ENCODE measurements around the gene TMCC1. TPM values are rescaled to one million over a fixed set of nuclear protein-coding genes. Genes with fewer than 3 reads are reported as not detected.

Gene TMCC1
- total and polyA plus RNA-seq, 2 experiments from 2014 or later = 12.3 to 26.9 TPM

DNA sequence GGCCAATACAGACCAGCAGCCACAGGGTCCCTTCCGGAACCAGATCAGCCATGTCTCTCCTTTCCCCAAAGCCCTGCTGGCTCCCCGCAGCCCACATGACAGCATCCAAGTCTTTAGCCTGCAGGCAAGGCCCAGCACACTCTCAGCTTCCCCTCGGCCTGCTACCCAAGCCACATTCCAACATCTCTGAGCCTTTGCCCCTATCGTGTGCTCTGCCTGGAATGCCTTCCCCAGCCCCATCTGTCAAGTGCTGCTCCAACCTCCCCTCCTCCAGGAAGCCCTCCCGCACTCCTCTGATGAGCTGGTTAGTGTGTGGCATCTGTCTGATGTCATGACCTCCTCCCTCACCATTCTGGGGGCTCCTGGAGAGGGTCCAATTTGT, 295.5 kb downstream of the TMCC1 start:
- Histone ChIP-seq H3K27ac (no peak overlapping the region), H3K4me1 (ENCODE audit: low read depth) (peaks cover 28% of the 10 kb centered on the region), H3K36me3 (no peaks in the 10 kb centered on the region), H3K4me3 (no peak overlapping the region), H3K27me3 (no peaks in the 10 kb centered on the region), H3K9me3 (ENCODE audit: low read depth) (no peaks in the 10 kb centered on the region)
- TF ChIP-seq, protein P1, sequence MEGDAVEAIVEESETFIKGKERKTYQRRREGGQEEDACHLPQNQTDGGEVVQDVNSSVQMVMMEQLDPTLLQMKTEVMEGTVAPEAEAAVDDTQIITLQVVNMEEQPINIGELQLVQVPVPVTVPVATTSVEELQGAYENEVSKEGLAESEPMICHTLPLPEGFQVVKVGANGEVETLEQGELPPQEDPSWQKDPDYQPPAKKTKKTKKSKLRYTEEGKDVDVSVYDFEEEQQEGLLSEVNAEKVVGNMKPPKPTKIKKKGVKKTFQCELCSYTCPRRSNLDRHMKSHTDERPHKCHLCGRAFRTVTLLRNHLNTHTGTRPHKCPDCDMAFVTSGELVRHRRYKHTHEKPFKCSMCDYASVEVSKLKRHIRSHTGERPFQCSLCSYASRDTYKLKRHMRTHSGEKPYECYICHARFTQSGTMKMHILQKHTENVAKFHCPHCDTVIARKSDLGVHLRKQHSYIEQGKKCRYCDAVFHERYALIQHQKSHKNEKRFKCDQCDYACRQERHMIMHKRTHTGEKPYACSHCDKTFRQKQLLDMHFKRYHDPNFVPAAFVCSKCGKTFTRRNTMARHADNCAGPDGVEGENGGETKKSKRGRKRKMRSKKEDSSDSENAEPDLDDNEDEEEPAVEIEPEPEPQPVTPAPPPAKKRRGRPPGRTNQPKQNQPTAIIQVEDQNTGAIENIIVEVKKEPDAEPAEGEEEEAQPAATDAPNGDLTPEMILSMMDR (IDR thresholded peaks at IDR 0.05; ENCODE audit: low read depth, low read length) = no peak
- DNase-seq (ENCODE audit: low read depth in 1 of 2, low spot score in 1 of 2) = peak in 1 of 2 donors; percentile 50

Other genes with a start within 250 kb of the TMCC1 start
- 92.4 and 111 TPM in 2 replicates for gene TRH, start 81.0 kb upstream of the TMCC1 start, total RNA-seq
- gene TRH, start 81.0 kb upstream of the TMCC1 start, polyA plus RNA-seq = 113 and 149 TPM in 2 replicates
- not detected in 2 replicates for gene ALG1L2, start 188.1 kb upstream of the TMCC1 start, total RNA-seq
- 2.6 and 3.4 TPM in 2 replicates for gene ALG1L2, start 188.1 kb upstream of the TMCC1 start, polyA plus RNA-seq